ENCODE data around the gene NCF1.
"Not testable (repeated sequence)": the region's sequence is repeated elsewhere in the genome, so short reads cannot be mapped to it uniquely, and the experiment has no call there.

DNA sequence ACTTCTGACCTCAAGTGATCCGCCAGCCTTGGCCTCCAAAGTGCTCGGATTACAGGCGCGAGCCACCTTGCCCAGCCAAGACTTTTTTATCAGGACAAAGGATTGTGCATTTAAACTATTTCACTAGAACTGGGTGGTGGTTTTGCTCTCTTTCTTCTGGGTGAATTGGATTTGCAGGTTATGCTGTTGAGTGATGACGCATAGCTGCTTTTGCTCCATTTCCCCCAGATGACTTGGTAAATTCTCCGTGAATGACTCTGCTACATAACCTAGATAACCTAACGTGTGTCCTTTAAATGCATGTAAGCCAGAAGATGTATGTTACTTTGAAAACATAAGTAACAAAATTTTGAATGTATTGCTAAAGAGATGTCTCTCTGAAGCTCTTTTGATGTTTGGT lies 15.5 kb upstream of the NCF1 start:
- TF ChIP-seq POLR2AphosphoS5 (IDR thresholded peaks at IDR 0.05; ENCODE audit: low read depth, low read length); EZH2 (IDR thresholded peaks at IDR 0.05); POLR2A (IDR thresholded peaks at IDR 0.05; ENCODE audit: borderline replicate concordance, extremely low read depth, insufficient read depth, insufficient read length); ZFX (IDR thresholded peaks at IDR 0.05); CEBPB (IDR thresholded peaks at IDR 0.05; ENCODE audit: low read depth); YY1 (IDR thresholded peaks at IDR 0.05; ENCODE audit: extremely low read depth, insufficient replicate concordance, low read depth, low read length): not testable (repeated sequence)
- TF ChIP-seq, protein P1, sequence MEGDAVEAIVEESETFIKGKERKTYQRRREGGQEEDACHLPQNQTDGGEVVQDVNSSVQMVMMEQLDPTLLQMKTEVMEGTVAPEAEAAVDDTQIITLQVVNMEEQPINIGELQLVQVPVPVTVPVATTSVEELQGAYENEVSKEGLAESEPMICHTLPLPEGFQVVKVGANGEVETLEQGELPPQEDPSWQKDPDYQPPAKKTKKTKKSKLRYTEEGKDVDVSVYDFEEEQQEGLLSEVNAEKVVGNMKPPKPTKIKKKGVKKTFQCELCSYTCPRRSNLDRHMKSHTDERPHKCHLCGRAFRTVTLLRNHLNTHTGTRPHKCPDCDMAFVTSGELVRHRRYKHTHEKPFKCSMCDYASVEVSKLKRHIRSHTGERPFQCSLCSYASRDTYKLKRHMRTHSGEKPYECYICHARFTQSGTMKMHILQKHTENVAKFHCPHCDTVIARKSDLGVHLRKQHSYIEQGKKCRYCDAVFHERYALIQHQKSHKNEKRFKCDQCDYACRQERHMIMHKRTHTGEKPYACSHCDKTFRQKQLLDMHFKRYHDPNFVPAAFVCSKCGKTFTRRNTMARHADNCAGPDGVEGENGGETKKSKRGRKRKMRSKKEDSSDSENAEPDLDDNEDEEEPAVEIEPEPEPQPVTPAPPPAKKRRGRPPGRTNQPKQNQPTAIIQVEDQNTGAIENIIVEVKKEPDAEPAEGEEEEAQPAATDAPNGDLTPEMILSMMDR (IDR thresholded peaks at IDR 0.05 in 2 of 3, conservative IDR thresholded peaks at IDR 0.05 in 1 of 3; ENCODE audit: borderline replicate concordance in 1 of 3, insufficient read depth in 1 of 3, low read depth in 2 of 3, low read length in 2 of 3) = not testable (repeated sequence)
